HepG2 (cell line): ENCODE measurements around the gene MEAK7. TPM values are rescaled to one million over a fixed set of nuclear protein-coding genes. Genes with fewer than 3 reads are reported as not detected.

Experiments
- BHLHE40 ChIP-seq: IDR thresholded peaks from 2 replicates; pipeline ENCODE4 v1.6.1; 2011; ENCODE audit warnings: low read length, improper control_type of control experiment
- BORCS8-MEF2B ChIP-seq: sonication (generic); formaldehyde crosslinking; IDR thresholded peaks from 2 replicates; pipeline ENCODE4 v1.8.0; 2022; ENCODE audit warnings: mild to moderate bottlenecking, missing genetic modification reagents
- CHD2 ChIP-seq: IDR thresholded peaks from 2 replicates; pipeline ENCODE4 v1.6.1; 2011; ENCODE audit warnings: low read depth, low read length, improper control_type of control experiment
- DPF2 ChIP-seq: sonication (generic); formaldehyde crosslinking; IDR thresholded peaks from 2 replicates; pipeline ENCODE4 v1.4.0; 2020; ENCODE audit warnings: mild to moderate bottlenecking, low read depth, missing genetic modification reagents, borderline replicate concordance
- FOXP1 ChIP-seq, 2 experiments: fragments of 450-650 bp in 1 of 2; IDR thresholded peaks; 2 replicates each; pipeline ENCODE4 v1.6.1; 2017 to 2018; ENCODE audit warnings: antibody characterized with exemption in 1 of 2
- GLI4 ChIP-seq: sonication (generic); formaldehyde crosslinking; IDR thresholded peaks from 2 replicates; pipeline ENCODE4 v1.5.1; 2020; ENCODE audit warnings: missing genetic modification reagents, mild to moderate bottlenecking, moderate library complexity, borderline replicate concordance
- GMEB1 ChIP-seq: sonication (generic); formaldehyde crosslinking; IDR thresholded peaks from 2 replicates; pipeline ENCODE4 v1.5.1; 2020; ENCODE audit warnings: missing genetic modification reagents, mild to moderate bottlenecking, borderline replicate concordance
- GTF3A ChIP-seq: sonication (generic); formaldehyde crosslinking; conservative IDR thresholded peaks from 2 replicates; pipeline ENCODE4 v1.4.0; 2020; ENCODE audit warnings: mild to moderate bottlenecking, missing genetic modification reagents
- HNRNPH1 ChIP-seq: fragments of 200-400 bp; formaldehyde crosslinking; optimal IDR thresholded peaks from 2 replicates; pipeline ENCODE3; 2017; ENCODE audit warnings: mild to moderate bottlenecking, low read depth, low read length
- KLF15 ChIP-seq: sonication (generic); formaldehyde crosslinking; IDR thresholded peaks from 2 replicates; pipeline ENCODE4 v1.8.1; 2023; ENCODE audit warnings: borderline replicate concordance, mild to moderate bottlenecking, inconsistent platforms, missing genetic modification reagents, mixed read lengths
- MYNN ChIP-seq: sonication (generic); formaldehyde crosslinking; IDR thresholded peaks from 2 replicates; pipeline ENCODE4 v1.4.0; 2020; ENCODE audit warnings: mild to moderate bottlenecking, low read depth, missing genetic modification reagents
- NFIB ChIP-seq: sonication (generic); formaldehyde crosslinking; IDR thresholded peaks from 2 replicates; pipeline ENCODE4 v1.9.0; 2021; ENCODE audit warnings: missing genetic modification reagents, mild to moderate bottlenecking, borderline replicate concordance
- NR0B2 ChIP-seq: sonication (generic); formaldehyde crosslinking; IDR thresholded peaks from 2 replicates; pipeline ENCODE4 v1.4.0; 2020; ENCODE audit warnings: mild to moderate bottlenecking, missing genetic modification reagents
- NRL ChIP-seq: sonication (generic); formaldehyde crosslinking; IDR thresholded peaks from 2 replicates; pipeline ENCODE4 v1.5.0; 2020; ENCODE audit warnings: missing genetic modification reagents, mild to moderate bottlenecking, moderate library complexity, borderline replicate concordance
- POLR2AphosphoS5 ChIP-seq: IDR thresholded peaks from 2 replicates; pipeline ENCODE4 v1.6.1; 2012; ENCODE audit warnings: low read depth, low read length
- RARG ChIP-seq: sonication (generic); formaldehyde crosslinking; IDR thresholded peaks from 2 replicates; pipeline ENCODE4 v1.4.0; 2020; ENCODE audit warnings: low read depth, mild to moderate bottlenecking, missing genetic modification reagents
- RNF219 ChIP-seq: sonication (generic); formaldehyde crosslinking; IDR thresholded peaks from 2 replicates; pipeline ENCODE4 v1.5.0; 2020; ENCODE audit warnings: mild to moderate bottlenecking, missing genetic modification reagents
- SALL1 ChIP-seq: sonication (generic); formaldehyde crosslinking; IDR thresholded peaks from 2 replicates; pipeline ENCODE4 v1.8.0; 2022; ENCODE audit warnings: mild to moderate bottlenecking, missing genetic modification reagents
- ZFP36L1 ChIP-seq: sonication (generic); formaldehyde crosslinking; IDR thresholded peaks from 2 replicates; pipeline ENCODE4 v1.8.0; 2022; ENCODE audit warnings: mild to moderate bottlenecking, missing genetic modification reagents, moderate library complexity
- ZNF383 ChIP-seq: sonication (generic); formaldehyde crosslinking; IDR thresholded peaks from 2 replicates; pipeline ENCODE4 v1.4.0; 2020; ENCODE audit warnings: missing genetic modification reagents, mild to moderate bottlenecking, borderline replicate concordance
- ZNF619 ChIP-seq: sonication (generic); formaldehyde crosslinking; IDR thresholded peaks from 2 replicates; pipeline ENCODE4 v1.4.0; 2020; ENCODE audit warnings: mild to moderate bottlenecking, missing genetic modification reagents
- ZNF670 ChIP-seq: sonication (generic); formaldehyde crosslinking; IDR thresholded peaks from 2 replicates; pipeline ENCODE4 v1.8.0; 2022; ENCODE audit warnings: mild to moderate bottlenecking, missing genetic modification reagents, borderline replicate concordance
- ZNF749 ChIP-seq: sonication (generic); formaldehyde crosslinking; IDR thresholded peaks from 2 replicates; pipeline ENCODE4 v1.8.0; 2022; ENCODE audit warnings: mild to moderate bottlenecking, missing genetic modification reagents, moderate library complexity, borderline replicate concordance
- ZNF766 ChIP-seq: sonication (generic); formaldehyde crosslinking; IDR thresholded peaks from 2 replicates; pipeline ENCODE4 v1.5.0; 2020; ENCODE audit warnings: missing genetic modification reagents, borderline replicate concordance
- polyA plus RNA-seq, 8 experiments: library from polyadenylated mRNA; depleted of rRNA in 3 of 8; stranded (reverse) in 7 of 8; unstranded in 1 of 8; fragments of >200 nt; fragmentation: Illumina TruSeq in 4 of 8; extraction: Trizol in 4 of 8; gene quantifications; 2 replicates each; pipeline versions ENCODE4 v1.2.1 to v1.2.3, GENCODE V29; 2011 to 2016; ENCODE audit warnings: low read depth in 4 of 8, missing spikeins in 1 of 8, mixed read lengths in 1 of 8; ENCODE audit not compliant: insufficient read depth in 1 of 8
- total RNA-seq, 5 experiments: library from RNA; depleted of rRNA; stranded (reverse); fragments of >200 nt; fragmentation: Illumina TruSeq; extraction: Trizol; gene quantifications; 2 replicates each; pipeline ENCODE4 v1.2.3, GENCODE V29; 2016; ENCODE audit warnings: low read depth in 1 of 5
- TF ChIP-seq, protein P1 (sequence below): sonication (generic); formaldehyde crosslinking; IDR thresholded peaks from 2 replicates; pipeline ENCODE4 v1.4.0; 2020; ENCODE audit warnings: missing genetic modification reagents

Gene MEAK7
- total and polyA plus RNA-seq, 2 of the 13 experiments (the other 11 are each of a cell fraction or from before 2014, with no cell fraction given) = 11.8 to 14.7 TPM

DNA sequence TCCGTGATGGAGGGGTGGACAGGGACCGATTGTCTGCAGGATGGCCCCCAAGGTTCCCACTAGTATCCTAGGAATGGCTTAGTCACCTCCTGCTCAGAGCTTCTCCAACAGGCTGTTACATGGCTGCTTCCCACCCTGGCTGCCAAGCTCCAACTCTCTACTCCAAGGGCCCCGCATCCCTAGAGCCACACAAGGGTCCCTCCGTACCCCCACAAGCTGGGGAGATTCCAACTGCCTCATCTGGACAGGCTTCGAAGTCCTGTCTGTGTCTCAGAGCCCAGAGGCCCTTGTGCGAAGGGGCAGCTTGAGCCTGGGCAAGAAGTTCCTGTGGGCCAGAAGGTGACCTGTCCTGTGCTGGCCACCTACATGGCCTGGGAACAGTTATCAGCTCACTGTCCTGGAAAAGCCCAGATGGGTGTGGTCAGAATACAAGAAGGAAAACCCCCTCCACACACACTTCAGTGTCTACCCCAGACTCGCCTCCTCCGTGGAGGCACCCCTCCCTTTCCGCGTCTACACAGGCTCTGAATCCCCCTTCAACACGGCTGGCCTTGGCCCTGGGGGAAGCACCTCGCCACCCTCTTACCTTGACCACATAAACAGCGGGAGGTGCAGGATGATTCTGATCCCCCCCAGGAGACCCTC is 586 bp downstream of the MEAK7 start (continued):
- TF ChIP-seq NFIB (CRISPR knock-in tag) = no peak
- TF ChIP-seq CHD2 = no peak
- TF ChIP-seq RARG = no peak
- no peak for TF ChIP-seq GTF3A
- TF ChIP-seq MYNN (CRISPR knock-in tag) = no peak
- TF ChIP-seq SALL1 (CRISPR knock-in tag) = no peak
- no peak for TF ChIP-seq ZNF749 (CRISPR knock-in tag)
- no peak for TF ChIP-seq BHLHE40
- TF ChIP-seq NR0B2 = peak; percentile 28; the same call in 1 of the 2 replicates
- TF ChIP-seq ZNF619 (CRISPR knock-in tag) = no peak; the same call in 1 of the 2 replicates
- no peak for TF ChIP-seq ZFP36L1 (CRISPR knock-in tag)
- no peak for TF ChIP-seq DPF2 (CRISPR knock-in tag)
- no peak for TF ChIP-seq HNRNPH1
- no peak for TF ChIP-seq KLF15 (CRISPR knock-in tag)
- TF ChIP-seq RNF219 (CRISPR knock-in tag) = no peak
- TF ChIP-seq ZNF670 (CRISPR knock-in tag) = no peak
- TF ChIP-seq ZNF383 (CRISPR knock-in tag) = no peak
- TF ChIP-seq, protein P1, sequence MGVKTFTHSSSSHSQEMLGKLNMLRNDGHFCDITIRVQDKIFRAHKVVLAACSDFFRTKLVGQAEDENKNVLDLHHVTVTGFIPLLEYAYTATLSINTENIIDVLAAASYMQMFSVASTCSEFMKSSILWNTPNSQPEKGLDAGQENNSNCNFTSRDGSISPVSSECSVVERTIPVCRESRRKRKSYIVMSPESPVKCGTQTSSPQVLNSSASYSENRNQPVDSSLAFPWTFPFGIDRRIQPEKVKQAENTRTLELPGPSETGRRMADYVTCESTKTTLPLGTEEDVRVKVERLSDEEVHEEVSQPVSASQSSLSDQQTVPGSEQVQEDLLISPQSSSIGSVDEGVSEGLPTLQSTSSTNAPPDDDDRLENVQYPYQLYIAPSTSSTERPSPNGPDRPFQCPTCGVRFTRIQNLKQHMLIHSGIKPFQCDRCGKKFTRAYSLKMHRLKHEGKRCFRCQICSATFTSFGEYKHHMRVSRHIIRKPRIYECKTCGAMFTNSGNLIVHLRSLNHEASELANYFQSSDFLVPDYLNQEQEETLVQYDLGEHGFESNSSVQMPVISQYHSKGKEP (CRISPR knock-in tag) = no peak
- no peak for TF ChIP-seq POLR2AphosphoS5
- TF ChIP-seq GMEB1 (CRISPR knock-in tag) = 0 out of 2 replicates have a peak, but pooled peaks have one; percentile 6
- peak; percentile 10; the same call in 1 of the 2 replicates for TF ChIP-seq NRL
- no peak for TF ChIP-seq FOXP1 (IDR thresholded peaks at IDR 0.05)
- no peak for TF ChIP-seq FOXP1 (CRISPR knock-in tag; IDR thresholded peaks at IDR 0.05)
- TF ChIP-seq ZNF766 (CRISPR knock-in tag) = no peak
- peak; percentile 10; the same call in 1 of the 2 replicates for TF ChIP-seq GLI4 (CRISPR knock-in tag)
- TF ChIP-seq BORCS8-MEF2B (CRISPR knock-in tag) = no peak
